Renal cortex interstitium (tissue), 11 donors: ENCODE measurements around the gene WBP2. TPM values are rescaled to one million over a fixed set of nuclear protein-coding genes. Genes with fewer than 3 reads are reported as not detected.

ENCODE experiments used
- DNase-seq, 11 donors: peaks; one replicate each; pipeline ENCODE4 v3.0.0-alpha.2; 2013; ENCODE audit warnings: low read depth in 9 of 11, low spot score in 4 of 11; ENCODE audit errors: extremely low read depth in 1 of 11
- polyA plus RNA-seq, 3 donors: library from polyadenylated mRNA; unstranded; fragments of 120-200 nt; gene quantifications; one replicate each; pipeline ENCODE4 v1.2.1, GENCODE V29; 2013; ENCODE audit not compliant: insufficient read length in 3 of 3

WBP2 gene
- polyA plus RNA-seq, 3 donors, result 73.9 to 104 (median 86.0) TPM

DNA sequence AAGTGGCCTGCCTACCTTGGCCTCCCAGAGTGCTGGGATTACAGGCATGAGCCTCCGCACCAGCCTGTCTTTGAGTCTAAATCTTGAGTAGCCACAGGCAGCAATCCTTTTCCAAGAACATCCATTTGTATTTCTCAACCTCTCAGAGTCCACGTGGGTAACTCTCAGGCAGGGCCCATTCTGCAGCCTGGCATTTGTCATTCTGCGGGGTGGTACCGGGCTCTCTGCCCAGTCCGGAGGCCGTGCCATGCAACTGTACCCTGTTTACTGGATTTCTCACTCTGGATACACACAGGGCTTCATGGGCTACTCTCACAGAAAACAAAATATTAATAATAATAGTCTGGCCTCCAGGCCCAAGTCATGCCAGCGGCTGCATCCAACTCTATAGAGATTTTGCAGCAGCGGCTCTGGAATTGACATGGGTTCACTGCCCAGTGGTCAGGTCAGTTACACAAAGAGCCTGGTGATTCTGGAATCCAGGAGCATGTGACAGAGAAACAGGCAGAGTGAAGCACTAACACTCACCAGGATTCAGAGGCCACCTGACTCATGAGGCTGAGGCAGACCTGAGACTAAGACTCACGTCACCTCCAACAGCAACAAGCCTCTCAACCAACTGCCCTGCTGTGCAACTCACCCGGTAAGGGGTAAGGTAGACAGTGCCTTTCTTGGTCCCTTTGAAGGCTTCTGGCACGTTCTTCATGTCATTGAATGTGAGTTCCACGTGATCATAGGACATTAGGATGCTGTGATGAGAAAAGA, 4.0 kb downstream of the WBP2 start:
- DNase-seq, result no peak

DNA sequence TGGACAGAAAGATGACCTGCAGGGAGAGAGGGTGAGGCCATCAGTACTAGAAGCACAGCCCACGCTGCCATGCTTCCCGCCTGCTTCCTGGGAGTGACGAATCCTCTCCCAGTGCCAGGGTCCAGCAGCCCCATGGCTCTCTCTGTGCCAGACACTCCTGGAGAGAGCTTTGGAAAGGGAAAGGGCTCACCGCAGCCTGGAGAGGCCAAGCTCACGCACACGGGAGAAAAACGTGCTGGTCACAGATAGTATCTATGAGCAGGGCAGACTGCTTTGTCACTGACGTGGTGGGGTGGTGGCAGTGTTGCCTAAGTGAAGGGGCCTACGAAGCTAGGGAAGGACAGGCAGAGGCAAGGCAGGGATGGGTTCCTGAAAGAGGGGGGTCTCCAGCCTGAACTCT, 5.4 kb downstream of the WBP2 start:
- DNase-seq, result no peak

DNA sequence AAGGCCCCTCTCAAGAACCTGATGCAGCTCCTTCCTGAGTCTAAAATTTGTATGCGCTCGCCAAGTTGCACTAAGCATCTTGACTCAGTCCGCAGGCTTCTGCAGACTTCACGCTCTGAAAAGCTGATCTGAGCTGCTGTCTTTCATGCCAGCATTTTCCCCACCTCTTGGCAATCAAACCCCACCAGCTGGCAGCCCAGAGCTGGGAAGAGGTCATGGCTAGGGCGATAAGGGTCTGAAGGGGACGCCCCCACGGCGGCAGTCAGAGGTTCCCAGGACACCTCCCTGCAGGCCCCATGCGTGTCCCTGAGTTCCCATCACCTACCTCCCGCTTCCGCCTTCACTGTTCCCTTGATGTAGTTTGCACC, 5.9 kb downstream of the WBP2 start:
- DNase-seq, result no peak

DNA sequence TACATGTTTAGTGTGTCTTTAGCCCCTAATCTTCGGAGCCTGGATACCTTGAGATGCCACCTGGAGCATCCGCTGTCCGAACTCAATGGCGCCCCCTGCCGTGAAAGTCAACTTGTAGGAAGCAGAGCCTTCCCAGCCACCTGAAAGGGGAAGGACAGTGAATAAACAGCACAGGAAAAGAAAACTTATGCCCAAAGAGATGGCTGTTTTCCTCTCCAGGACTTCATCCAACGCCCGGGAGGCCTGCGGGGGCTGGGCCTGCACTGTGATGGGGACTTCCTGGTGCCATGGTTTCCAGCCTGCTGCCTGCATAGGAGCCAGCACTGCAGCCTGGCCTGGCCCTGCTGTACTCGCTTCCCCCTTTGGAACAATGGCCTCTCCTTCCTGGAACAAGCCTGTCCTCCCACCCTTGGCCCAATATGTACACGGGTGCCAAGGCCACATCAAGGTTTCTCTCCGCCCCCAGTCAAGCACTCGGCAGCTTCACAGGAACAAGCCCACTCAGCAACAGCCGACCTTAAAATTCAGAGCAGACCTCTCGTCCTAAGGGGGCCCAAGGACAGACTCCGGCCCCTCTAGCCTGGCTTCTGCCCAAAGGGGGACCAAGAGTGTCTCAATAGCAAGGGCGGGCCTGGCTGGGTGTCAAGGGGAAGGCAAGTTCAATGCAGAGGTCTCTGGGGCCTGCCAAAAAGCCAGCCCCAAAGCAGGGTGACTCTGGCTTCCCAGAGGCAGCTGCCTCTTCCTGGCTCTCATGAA, 6.4 kb downstream of the WBP2 start:
- peak in 1 of 11 donors; percentile 59 for DNase-seq

DNA sequence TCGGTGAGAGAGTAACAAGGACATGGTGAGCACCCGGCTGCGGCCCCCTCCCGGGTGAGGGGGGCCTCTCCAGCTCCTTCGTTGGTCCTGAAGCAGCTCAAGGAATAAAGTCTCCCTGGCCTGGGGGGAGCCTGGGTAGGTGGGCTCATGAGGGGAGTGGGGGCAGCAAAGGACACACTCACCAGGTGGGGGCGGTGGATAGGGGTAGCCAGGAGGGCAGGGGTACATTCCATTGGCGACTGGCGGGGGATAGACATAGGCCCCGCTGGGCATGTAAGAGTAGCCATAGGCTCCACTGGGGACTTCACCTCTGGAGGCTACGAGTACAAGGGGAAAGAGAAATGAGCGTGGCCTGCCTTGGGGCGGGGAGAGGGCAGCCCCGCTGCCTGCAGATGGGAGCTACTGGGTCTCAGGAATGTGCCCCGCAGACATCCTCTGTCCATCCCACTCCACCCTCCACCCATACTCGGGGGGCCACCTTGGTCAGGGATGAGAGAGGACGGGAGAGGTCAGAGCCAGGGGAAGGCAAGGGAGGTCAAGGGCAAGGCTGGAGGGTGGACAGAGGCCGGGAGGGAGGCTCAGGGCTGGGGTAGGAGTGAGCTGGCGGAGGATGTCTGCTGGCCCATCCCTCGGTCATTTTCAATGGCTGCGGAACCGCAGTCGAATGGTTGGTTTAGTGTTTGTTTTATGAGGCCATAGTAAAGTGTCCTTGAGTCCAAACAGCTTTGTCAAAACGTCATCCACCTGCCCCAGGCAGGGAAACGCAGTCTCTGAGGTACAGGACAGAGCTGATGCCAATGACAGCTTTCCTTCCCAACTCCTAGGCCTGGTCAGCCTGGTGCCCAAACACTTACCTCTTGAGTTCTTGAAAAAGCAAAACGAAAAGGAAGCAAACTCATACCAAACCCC, 7.3 kb downstream of the WBP2 start:
- no peak for DNase-seq

DNA sequence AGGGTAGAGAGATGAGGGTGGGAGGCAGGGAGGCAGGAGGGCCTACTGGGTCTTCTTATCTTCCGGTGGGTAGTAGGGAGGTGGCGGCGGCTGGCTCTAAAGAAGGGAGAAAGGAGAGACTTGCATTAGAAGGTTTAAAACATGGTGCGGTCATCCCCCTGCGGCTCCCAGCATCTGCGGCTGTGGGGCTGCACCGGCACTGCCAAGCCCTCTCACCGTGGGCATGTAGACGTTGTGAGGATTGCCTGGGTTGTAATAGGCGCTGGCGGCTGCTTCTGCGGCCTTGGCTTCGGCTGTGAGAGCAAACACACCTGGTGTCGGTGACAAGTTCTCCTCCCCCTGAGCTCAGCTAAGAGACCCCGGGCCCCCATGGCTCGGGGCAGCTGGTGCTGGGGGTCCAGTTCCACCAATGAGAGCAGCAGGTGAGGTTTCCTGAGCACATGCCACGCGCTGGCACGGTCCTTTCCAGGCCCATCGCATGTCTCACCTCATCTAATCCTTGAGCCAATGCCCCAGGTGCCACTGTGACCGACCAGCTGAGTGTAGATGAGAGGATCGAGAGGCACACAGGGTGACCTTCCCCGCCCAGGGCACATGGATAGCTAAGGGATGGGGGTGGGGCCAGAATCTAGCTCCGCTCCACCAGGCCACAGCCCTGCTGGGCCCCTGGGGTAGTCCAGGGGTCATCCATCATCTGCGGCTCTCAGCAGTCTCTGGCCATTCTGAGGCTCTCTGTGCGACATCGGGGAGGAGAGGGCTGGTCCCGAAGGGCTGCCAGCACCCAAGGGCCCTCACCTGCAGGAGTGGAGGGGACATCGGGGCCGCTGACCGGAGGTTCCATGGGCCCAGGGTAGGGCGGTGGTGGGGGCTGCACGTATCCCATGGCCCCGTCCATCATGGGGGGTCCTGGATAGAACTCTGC, 8.2 kb downstream of the WBP2 start:
- DNase-seq, result no peak

DNA sequence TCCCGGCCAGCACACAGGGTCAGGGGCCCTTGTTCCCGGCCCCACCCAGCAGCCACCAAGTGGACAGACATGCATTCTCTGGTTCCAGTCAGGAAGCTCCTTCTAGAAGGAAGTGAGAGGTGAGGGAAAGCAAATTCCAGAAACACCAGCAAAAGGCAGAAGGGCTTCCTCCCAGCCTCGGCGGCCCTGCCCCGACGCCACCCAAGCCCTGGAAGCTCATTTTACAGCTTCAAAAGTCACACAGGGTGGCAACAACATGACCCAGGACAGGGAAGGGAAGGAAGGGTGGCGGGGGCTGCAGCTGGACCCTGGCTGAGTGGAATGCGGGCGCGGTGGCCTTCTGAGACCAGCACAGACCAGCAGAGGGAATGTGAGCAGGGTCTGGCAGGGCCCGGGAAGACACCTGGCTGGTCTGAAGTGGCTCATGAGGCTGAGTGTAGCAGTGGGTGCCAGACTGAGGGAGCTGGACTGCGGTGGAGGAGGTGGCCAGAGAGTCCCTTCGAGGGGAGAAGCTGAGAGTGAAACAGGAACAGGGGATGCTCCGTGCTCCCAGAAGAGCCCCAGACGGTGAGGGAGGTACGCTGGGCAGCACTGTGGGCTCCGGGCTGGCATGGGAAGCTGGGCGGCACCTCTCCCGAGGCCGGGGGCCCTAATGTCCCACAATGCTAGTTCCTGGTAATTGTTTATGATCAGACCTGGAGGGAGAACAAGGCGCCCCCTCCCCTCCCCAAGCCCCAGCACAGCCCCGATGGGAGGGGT, 9.0 kb downstream of the WBP2 start:
- DNase-seq, result no peak

DNA sequence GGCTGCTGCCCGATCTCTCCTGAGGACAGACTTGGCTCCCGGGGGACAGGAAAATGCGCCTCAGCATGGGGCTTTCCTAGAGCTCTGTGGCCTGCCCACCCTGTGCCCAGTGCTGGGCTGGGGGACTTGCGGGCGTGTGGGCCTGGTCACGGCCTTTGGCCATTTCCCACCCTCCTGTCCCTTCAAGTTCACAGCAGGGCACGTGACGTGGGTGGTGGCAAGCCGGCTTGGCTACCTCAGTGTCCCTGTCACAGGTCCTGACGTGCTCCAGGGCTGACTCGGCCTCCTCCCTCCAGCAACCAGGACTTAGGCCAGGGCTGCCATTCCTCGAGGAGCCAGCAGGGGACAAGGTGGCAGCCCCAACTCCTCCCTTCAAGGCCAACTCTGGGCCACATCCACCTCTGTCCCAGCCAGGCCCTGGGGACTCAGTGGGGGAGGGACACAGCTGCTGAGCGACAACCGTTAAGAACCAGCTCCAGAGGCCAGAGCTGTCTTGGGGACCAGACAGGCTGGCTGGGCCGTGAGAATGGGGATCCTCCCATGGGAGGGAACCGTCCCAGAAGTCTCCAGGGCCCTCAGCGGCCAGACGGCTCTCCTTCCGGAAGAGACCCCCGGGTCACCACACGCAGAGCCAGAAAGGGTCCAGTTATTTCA, 9.9 kb downstream of the WBP2 start:
- DNase-seq, result peak in 3 of 11 donors; percentile 46 to 64 (median 50)

DNA sequence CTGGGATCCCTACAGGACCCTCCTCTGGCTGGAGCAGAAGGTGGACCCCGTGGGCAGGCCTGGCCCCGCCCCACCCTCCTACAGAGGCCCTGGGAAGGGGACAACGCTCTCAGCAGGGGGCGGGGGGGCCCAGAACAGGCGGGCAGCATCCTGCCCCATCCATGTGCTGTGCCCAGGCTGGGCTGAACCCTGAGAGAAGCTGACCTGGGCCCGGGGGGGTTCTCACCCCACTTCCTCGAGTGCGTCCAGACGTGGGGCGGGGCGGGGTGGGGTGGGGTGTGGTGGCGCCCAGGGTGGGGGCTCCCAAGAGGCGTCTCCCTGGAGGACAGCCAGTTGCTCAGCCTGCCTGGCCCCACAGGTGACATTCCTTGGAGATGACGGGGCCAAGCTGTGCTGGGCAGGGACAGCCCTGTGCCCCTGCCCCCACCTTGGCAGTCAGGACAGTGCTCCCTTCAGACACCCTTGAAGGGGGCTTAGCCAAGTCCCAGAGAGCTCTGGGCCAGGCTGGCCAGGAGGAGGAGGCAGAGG, 10.5 kb downstream of the WBP2 start:
- no peak for DNase-seq

DNA sequence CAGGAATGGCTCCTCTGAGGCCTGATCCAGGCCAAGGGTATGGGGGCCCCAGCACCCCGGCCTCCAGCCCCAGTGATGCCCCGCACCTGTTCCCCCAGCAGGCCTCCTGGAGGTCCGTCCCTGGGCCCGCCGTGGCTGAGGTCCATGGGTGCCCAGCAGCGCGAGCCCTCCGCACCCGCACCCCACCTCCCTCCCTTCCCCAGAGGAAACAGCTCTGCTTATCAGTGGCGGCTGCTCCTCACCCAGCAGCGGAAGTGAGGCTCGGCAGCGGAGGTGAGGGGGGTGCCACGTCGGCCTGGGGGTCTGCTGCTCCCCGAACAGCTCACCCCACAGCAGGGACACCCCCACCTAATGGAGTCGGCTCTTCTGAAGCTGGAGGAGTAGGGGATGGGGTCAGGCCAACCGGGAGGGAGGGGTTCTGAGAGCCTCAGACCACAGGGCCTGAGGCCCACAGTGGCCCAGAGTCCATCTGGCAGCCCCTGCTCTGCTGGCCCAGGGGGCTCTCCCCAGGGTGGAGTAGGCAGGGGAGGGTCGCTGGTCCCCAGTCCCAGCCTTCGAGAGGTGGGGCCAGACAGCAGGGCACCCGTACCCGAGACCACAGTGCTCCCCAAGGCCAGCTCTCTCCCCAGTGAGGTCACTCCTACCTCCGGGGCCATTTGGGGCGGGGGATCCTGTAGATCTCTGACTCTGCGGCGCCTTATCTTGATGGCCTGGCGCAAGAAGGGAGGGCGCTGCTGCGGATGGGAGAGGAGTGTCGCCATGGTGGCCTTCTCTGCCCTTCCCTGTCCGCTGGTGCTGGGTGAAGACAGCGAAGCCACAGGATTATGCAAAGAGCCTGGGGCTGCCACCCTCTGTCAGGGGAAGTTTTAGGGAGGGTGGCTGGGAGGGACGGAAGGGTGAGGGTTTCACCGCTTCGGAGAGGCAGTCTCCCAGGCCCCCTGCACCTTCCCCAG, 11.3 kb downstream of the WBP2 start, which contains the start of gene UNC13D:
TSS of gene UNC13D (minus strand) at position 828 of the 953 bp plus-strand sequence. CDS start at position 761, 67 bp downstream.
- DNase-seq, result no peak

DNA sequence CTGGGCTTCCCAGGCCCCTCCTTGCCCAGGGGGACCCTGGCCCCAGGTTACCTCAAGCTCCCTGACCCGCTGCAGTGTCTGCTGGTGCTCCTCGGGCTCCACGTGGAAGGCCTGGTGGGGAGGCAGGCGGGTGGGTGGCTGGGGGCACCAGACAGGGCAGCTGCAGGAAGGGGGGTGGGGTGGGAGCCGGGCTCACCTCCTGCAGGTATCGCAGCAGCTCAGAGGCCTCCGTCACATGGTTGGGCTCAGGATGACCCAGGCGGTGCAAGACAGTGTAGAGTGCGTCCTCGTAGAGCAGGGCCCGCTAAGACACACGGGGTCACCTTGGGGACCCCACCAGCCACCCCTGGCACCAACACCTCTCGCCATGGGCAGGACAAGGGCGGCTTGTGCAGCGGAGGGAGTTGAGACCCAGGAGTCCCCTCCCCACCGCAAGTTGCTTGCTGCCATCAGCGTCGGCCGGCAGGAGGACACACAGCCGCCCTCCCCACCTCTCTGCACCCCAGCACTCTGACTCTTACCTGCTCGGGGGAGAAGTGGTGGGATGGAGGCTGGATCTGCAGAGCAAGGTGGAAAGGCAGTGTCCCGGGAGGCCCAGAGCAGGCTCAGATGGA, 12.1 kb downstream of the WBP2 start:
- DNase-seq, result no peak

DNA sequence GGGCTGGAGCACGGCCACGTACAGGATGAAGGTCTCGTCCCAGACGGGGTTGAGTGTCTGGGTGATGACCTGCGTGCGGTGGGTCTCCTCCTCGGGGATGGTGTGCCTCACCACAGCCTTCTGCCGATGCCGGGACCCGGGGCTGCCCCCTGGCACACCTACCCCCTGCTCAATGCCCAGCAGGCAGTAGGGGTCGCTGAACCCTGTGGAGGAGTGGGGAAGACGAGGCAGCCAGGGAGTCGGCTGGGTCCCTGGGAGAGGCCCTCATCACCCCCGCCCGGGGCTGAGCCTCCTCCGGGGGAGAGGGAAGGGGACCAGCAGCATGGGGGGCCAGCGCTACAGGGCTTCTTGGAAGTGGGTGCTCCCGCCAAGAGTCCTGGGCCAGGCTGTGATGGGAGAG, 12.7 kb downstream of the WBP2 start:
- no peak for DNase-seq

DNA sequence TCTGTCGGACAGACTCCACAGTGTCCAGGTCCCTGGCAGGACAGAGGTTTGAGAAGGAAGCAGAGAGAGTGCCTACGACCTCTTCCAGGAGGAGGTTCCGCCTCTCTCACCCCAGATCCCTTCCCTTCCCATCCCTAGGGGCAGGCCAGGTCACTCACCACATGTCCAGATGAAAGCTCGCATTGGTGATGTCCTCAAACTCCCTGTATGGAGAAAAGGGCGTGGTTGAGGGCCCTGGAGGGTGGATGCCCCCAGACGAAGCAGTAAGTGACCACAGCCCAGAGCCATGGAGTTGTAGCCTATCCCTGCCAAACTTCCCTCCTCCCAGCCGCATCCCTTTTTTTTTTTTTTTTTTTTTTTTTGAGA, 14.4 kb downstream of the WBP2 start:
- DNase-seq, result no peak

DNA sequence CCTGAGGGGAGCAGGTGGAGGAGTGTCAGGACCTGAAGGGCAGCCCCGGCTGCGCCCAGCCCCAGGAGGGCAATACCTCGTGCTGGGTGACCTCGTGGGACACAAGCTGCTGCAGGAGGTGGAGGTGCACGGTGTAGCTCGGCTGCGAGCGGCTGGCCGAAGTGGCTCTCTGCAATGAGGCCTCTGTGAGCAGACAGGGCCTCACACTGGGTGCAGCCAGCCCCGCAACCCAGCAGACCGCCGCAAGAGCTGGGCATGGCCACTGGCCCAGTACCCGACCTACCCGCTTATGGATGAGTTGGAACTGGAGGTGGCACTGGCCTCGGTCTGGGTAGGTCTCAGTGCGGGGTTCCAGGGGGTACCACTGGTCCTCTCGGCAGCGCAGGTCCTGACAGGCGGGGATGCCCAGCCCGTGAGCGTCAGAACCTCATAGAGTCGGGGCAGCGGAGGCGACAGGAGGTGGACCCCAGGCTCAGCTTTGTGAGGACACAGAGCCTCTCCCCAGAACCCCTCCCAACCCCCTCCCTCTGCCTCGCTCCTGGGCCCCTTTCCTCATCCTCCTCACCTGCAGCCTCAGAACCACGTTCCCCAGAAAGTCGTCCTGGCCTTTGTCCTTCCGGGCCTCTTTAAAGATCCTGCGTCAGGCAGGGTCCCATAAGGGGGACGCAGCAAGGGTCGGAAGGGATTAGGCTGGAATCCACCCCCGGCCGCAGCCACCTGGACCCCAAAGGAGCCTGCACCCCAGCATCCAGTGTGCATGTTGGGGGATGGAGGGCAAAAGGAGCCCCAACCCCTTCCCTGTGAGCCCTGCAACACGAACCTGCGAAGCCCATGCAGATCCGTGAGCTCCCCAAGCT, 15.0 kb downstream of the WBP2 start:
- DNase-seq, result no peak

DNA sequence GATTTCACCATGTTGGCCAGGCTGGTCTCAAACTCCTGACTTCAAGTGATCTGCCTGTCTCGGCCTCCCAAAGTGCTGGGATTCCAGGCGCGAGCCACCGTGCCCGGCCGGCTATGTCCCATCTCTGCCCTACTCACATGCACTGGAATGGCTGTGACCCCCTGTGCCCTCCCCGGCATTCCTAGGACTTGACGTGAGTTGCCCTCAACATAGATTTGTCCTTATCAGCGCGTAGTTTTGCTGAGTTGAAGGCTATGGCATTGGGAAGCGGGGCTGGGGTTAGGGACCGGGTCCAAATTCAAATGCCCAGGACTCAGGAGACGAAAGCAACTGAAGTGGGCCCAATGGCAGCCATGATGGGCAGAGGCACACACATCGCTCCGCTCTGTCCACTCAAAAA, 16.7 kb downstream of the WBP2 start:
- DNase-seq, result no peak
